GM13977 (cell line): Measurements from ENCODE around the gene KCNS1.

ENCODE experiments used
- DNase-seq: peaks from one replicate; pipeline ENCODE4 v3.0.0; 2012; ENCODE audit warnings: low spot score
- CTCF ChIP-seq: IDR thresholded peaks from 2 replicates; pipeline ENCODE4 v1.5.1; 2012; ENCODE audit warnings: mild to moderate bottlenecking, control low read depth; ENCODE audit not compliant: insufficient read depth; ENCODE audit errors: extremely low read depth, missing control alignments
- in situ Hi-C: fragments of 300-500 bp; cut with MboI; formaldehyde crosslinking; loops from one replicate; pipeline ENCODE4 v1.12.0; 2022; ENCODE audit warnings: low sequenced_read_pairs, low pct_unique_long_range_greater_than_20kb, mixed read lengths, inconsistent platforms; ENCODE audit not compliant: unreplicated experiment

KCNS1 gene

GRCh38 chr20:45111285-45111684 lies 10.4 kb upstream of the KCNS1 start:
- in situ Hi-C loops = no loop called here
- no peak for DNase-seq
- TF ChIP-seq CTCF = no peak

GRCh38 chr20:45110301-45110700 lies 9.4 kb upstream of the KCNS1 start:
- TF ChIP-seq CTCF = no peak
- no peak for DNase-seq
- in situ Hi-C loops = no loop called here

- no peak for DNase-seq
- in situ Hi-C loops = no loop called here
- TF ChIP-seq CTCF = no peak
Observed at GRCh38 chr20:45109634-45110033, 8.7 kb upstream of the KCNS1 start.

GRCh38 chr20:45105317-45105716 lies 4.4 kb upstream of the KCNS1 start:
- DNase-seq = no peak
- in situ Hi-C loops = no loop called here
- TF ChIP-seq CTCF = no peak

- no peak for DNase-seq
- in situ Hi-C loops = no loop called here
- no peak for TF ChIP-seq CTCF
Observed at GRCh38 chr20:45104786-45105185, 3.9 kb upstream of the KCNS1 start.

GRCh38 chr20:45103072-45103471 lies 2.1 kb upstream of the KCNS1 start:
- no peak for TF ChIP-seq CTCF
- no peak for DNase-seq
- in situ Hi-C loops = no loop called here

GRCh38 chr20:45101333-45101850 lies 465 bp upstream of the KCNS1 start:
- TF ChIP-seq CTCF = no peak
- in situ Hi-C loops = no loop called here

More at GRCh38 chr20:45101333-45101850, 465 bp upstream of the KCNS1 start:
- DNase-seq = no peak
